Ascending aorta (tissue), 2 donors: ENCODE measurements around the gene RPS6KA2. TPM values are rescaled to one million over a fixed set of nuclear protein-coding genes. Genes with fewer than 3 reads are reported as not detected.

Experiments
- DNase-seq, 2 donors: peaks; one replicate each; pipeline ENCODE4 v3.0.0-alpha.2; 2019; ENCODE audit warnings: low spot score in 2 of 2
- H3K27ac ChIP-seq, 2 donors: fragments of 200-600 bp; sonication (generic); one replicate each; pipeline ENCODE4 v1.5.1; 2016 to 2017; ENCODE audit warnings: mild to moderate bottlenecking in 1 of 2
- H3K27me3 ChIP-seq: fragments of 200-600 bp; sonication (generic); one replicate; pipeline ENCODE4 v1.5.1; 2017
- H3K36me3 ChIP-seq, 2 donors: fragments of 200-600 bp; sonication (generic); one replicate each; pipeline ENCODE4 v1.5.1; 2016
- H3K4me1 ChIP-seq, 2 donors: fragments of 200-600 bp; sonication (generic); one replicate each; pipeline ENCODE4 v1.5.1; 2016 to 2017; ENCODE audit warnings: mild to moderate bottlenecking in 1 of 2
- H3K4me3 ChIP-seq, 2 donors: fragments of 200-600 bp; sonication (generic); one replicate each; pipeline ENCODE4 v1.5.1; 2016 to 2017; ENCODE audit warnings: mild to moderate bottlenecking in 1 of 2
- H3K9me3 ChIP-seq, 2 donors: fragments of 200-600 bp; sonication (generic); one replicate each; pipeline ENCODE4 v1.5.1; 2016
- CTCF ChIP-seq, 3 experiments: fragments of 200-600 bp in 2 of 3; fragments of 450-650 bp in 1 of 3; sonication (generic) in 2 of 3; IDR thresholded peaks; one replicate each; pipeline ENCODE4 v1.5.1; 2016 to 2019; ENCODE audit warnings: antibody characterized with exemption in 3 of 3, mild to moderate bottlenecking in 1 of 3, moderate library complexity in 1 of 3
- intact Hi-C: fragments of 100-400 bp; cut with DNase I; formaldehyde crosslinking; loops from one replicate; pipeline ENCODE4 v1.15.1; 2023
- total RNA-seq: library from RNA; depleted of rRNA; stranded (reverse); fragments of >200 nt; gene quantifications from one replicate; pipeline ENCODE4 v1.1.0, GENCODE V29; 2016

The RPS6KA2 gene
- total RNA-seq, 1 donor from 2014 or later = 196 TPM

DNA sequence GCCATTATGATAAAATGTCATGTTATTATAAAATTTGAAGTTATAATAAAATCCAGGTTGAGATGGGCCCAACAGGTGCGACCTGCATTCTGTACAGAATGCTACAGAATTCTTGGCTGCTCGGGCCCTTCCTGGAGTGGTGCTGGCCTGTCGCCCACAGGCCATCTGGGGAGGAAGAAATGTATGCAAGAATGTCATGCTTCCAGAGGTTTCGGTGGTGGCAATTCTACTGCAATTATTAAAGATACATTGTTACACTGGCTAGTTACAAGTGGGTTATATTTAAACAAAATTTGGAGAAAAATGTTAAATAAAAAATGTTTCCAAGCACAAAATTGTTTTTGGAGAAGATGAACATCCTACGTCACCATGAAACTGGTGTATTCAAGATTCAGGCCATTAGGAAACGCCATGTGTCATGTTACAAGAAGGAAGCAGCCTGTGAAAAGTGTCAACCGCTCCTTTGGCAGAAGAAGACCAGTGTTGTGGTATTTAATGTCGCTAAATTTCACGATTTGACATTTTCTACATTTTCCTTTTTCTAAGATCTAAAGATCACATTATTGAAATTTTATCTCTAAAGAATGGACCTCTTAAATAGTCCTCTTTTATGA, 47.7 kb downstream of the RPS6KA2 start:
- intact Hi-C loops = loop anchor here (5.0 kb wide), 1 partner anchor 48 kb away; the partner anchor contains the start of gene RPS6KA2

GRCh38 chr6:166578536-166579236, 48.4 kb downstream of the RPS6KA2 start:
- Histone ChIP-seq H3K27me3 (no peaks in the 10 kb centered on the region), H3K9me3 (peaks cover 0 to 4% of the 10 kb centered on the region in 2 donors), H3K36me3 (no peaks in the 10 kb centered on the region), H3K27ac (no peak overlapping the region), H3K4me1 (peaks cover 0 to 5% of the 10 kb centered on the region in 2 donors), H3K4me3 (no peak overlapping the region)
- DNase-seq = no peak
- no peak for TF ChIP-seq CTCF (IDR thresholded peaks at IDR 0.05)
- intact Hi-C loops = loop anchor here (5.0 kb wide), 1 partner anchor 49 kb away; the partner anchor contains the start of gene RPS6KA2

More for the DNA sequence above, 47.7 kb downstream of the RPS6KA2 start:
- H3K9me3 ChIP-seq = peaks cover 0 to 4% of the 10 kb centered on the region in 2 donors
- no peak overlapping the region for H3K4me3 ChIP-seq
- no peak overlapping the region for H3K27ac ChIP-seq
- H3K27me3 ChIP-seq = no peaks in the 10 kb centered on the region
- DNase-seq = no peak
- H3K36me3 ChIP-seq = no peaks in the 10 kb centered on the region
- H3K4me1 ChIP-seq = peaks cover 0 to 4% of the 10 kb centered on the region in 2 donors
- no peak for TF ChIP-seq CTCF (IDR thresholded peaks at IDR 0.05)

DNA sequence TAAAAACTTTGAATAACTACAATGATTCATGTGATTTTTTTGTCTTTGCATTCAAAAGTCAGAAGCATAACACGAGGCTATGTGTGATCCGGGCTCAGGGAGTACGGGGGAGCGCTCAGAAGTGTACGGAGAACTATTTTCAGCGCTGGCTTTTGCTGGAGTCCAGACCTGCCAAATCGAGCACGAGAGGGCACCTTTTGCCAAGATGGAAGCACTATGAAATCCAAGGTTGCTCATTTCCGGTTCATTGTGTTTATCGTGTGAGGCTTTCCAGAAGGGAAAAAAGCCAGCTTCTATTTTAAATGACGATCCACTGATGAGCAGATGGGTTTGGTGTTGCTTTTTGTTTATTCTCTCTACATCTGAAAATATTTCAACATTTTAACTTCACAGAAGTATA, 51.8 kb downstream of the RPS6KA2 start:
- DNase-seq = peak; percentile 26 to 85
- Histone ChIP-seq H3K9me3 (peaks cover 0 to 4% of the 10 kb centered on the region in 2 donors), H3K36me3 (no peaks in the 10 kb centered on the region), H3K4me3 (no peak overlapping the region), H3K4me1 (peaks cover 0 to 5% of the 10 kb centered on the region in 2 donors), H3K27ac (peak overlapping the region; percentile 43 to 60), H3K27me3 (no peaks in the 10 kb centered on the region)
- intact Hi-C loops = loop anchor here (1.0 to 5.0 kb wide), 3 partner anchors 18 to 52 kb away; partner anchors contain the start of gene RPS6KA2
- no peak for TF ChIP-seq CTCF (IDR thresholded peaks at IDR 0.05)

DNA sequence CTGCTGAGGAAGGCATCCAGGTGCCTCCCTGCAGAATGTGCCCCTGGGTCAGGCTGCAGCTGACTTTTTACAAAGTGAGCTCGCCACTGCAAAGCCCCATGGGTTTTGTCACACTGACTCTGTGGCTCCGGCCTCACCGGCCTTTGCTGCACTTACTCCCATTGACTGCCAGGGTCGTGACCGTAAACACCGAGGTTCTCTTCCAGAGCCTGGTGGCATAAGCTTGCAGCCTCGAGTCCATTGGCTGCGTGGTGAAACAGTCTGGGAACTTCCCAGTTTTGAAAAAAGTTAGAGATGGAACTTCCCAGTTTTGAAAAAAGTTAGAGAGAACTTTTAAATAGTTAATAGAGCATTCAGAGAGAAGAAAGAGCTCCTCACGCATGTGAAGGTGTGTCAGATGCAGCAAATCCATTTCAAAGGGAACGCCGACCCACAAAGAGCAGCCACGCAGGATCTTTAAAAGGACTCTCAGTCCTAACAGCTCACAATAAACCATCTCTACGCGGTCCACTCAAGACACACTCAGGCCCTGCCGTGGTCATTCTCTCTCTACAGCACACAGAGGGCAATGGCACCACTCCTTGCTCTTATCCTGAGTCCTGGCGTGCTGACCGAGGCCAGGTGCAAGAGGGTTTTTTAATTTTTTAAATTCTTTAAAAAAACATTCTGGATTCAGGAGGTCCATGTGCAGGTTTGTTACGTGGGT, 53.4 kb downstream of the RPS6KA2 start:
- no peak overlapping the region for H3K4me3 ChIP-seq
- intact Hi-C loops = loop anchor here (2.0 kb wide), 1 partner anchor 25 kb away; no protein-coding TSS in a partner anchor
- no peaks in the 10 kb centered on the region for H3K27me3 ChIP-seq
- H3K36me3 ChIP-seq = no peaks in the 10 kb centered on the region
- H3K4me1 ChIP-seq = peaks cover 0 to 5% of the 10 kb centered on the region in 2 donors
- no peak for TF ChIP-seq CTCF (IDR thresholded peaks at IDR 0.05)
- DNase-seq = no peak
- H3K27ac ChIP-seq = no peak overlapping the region
- H3K9me3 ChIP-seq = peaks cover 0 to 4% of the 10 kb centered on the region in 2 donors

DNA sequence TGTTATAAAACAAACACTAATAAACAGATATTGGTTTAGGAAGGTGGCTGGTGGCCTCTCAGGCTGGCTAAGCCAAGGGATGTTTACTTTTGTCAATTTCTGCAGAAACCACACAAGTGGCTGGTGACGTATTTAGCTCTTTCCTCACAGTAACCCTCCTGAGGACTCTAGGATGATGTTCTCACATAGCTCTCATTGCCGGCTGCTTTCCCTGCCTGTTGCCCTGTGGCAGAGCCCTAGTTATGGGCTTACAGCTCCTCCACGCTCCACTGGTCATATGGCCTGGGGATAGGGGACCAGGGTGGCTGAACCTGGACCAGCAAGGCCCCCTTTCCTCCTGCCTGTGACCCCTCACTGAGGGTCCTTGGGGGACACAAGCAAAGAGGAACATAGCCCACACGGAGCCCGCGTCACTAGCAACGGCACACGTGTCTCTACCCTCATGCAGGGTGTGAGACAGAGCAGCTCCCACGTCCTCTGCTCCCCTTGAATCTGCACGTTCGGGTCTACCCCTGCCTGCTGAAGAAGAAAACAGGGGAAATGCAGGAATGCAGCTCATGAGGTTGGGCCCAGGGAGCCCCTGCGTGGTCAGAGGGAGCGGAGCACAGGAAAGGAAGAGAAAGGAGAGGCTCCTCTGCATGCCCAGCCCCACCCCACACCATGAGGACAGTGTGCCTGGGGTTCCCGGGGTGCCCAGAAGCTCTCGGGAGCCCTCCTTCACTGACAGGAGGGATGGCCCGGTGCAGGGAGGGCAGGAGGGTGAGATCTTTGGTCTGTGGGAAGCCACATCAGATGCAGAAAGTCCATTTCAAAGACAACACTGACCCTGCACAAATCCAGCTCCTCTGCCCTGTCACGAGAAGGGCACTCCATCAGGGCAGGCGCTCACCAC, 54.4 kb downstream of the RPS6KA2 start:
- Histone ChIP-seq H3K27ac (no peak overlapping the region), H3K4me1 (peaks cover 0 to 5% of the 10 kb centered on the region in 2 donors), H3K9me3 (peaks cover 0 to 4% of the 10 kb centered on the region in 2 donors), H3K36me3 (no peaks in the 10 kb centered on the region), H3K27me3 (no peaks in the 10 kb centered on the region), H3K4me3 (no peak overlapping the region)
- intact Hi-C loops = no loop called here
- DNase-seq = no peak
- TF ChIP-seq CTCF (IDR thresholded peaks at IDR 0.05) = no peak
